Measurements from ENCODE around the gene SLIT3. TPM values are rescaled to one million over a fixed set of nuclear protein-coding genes. Genes with fewer than 3 reads are reported as not detected.

SLIT3 gene
- total RNA-seq, 4 donors from 2014 or later, result 41.1 to 86.6 (median 62.7) TPM

GRCh38 chr5:168707716-168708695 lies 592.9 kb downstream of the SLIT3 start:
- TF ChIP-seq CTCF (IDR thresholded peaks at IDR 0.05) (no peak), EP300 (IDR thresholded peaks at IDR 0.05) (no peak), POLR2A (IDR thresholded peaks at IDR 0.05; ENCODE audit: low read depth) (no peak), POLR2AphosphoS5 (IDR thresholded peaks at IDR 0.05) (no peak)
- DNase-seq (ENCODE audit: extremely low spot score), result no peak
- Histone ChIP-seq H3K4me1 (no peaks in the 10 kb centered on the region), H3K9me3 (no peaks in the 10 kb centered on the region), H3K4me3 (no peak overlapping the region), H3K27me3 (no peaks in the 10 kb centered on the region), H3K36me3 (peaks cover 0 to 21% (median 6%) of the 10 kb centered on the region in 4 donors), H3K27ac (replicated peaks in 1 of 4) (no peak overlapping the region)
- intact Hi-C loops (cut with DNase I), result no loop called here
- WGBS, result 90% methylated on average over 11 of the region's 15 CpGs

GRCh38 chr5:168706655-168707069 lies 594.3 kb downstream of the SLIT3 start:
- intact Hi-C loops (cut with DNase I), result no loop called here
- H3K27ac ChIP-seq (replicated peaks in 1 of 4), result no peak overlapping the region
- no peak for DNase-seq (ENCODE audit: extremely low spot score)
- H3K4me3 ChIP-seq, result no peak overlapping the region
- H3K9me3 ChIP-seq, result no peaks in the 10 kb centered on the region
- TF ChIP-seq EP300 (IDR thresholded peaks at IDR 0.05) (no peak), CTCF (IDR thresholded peaks at IDR 0.05) (peak in 1 of 3 experiments; percentile 37)
- WGBS, result 93% methylated on average over 1 of the region's 5 CpGs
- H3K27me3 ChIP-seq, result no peaks in the 10 kb centered on the region
- H3K36me3 ChIP-seq, result peaks cover 0 to 19% (median 9%) of the 10 kb centered on the region in 4 donors
- no peaks in the 10 kb centered on the region for H3K4me1 ChIP-seq

GRCh38 chr5:168705321-168705720 lies 595.6 kb downstream of the SLIT3 start:
- no peak for TF ChIP-seq CTCF (IDR thresholded peaks at IDR 0.05)
- TF ChIP-seq POLR2AphosphoS5 (IDR thresholded peaks at IDR 0.05), result no peak
- TF ChIP-seq EP300 (IDR thresholded peaks at IDR 0.05), result no peak
- no peak for TF ChIP-seq POLR2A (IDR thresholded peaks at IDR 0.05; ENCODE audit: low read depth)
- Histone ChIP-seq H3K27me3 (no peaks in the 10 kb centered on the region), H3K36me3 (peaks cover 0 to 19% (median 8%) of the 10 kb centered on the region in 4 donors), H3K4me3 (no peak overlapping the region), H3K27ac (replicated peaks in 1 of 4) (no peak overlapping the region), H3K9me3 (no peaks in the 10 kb centered on the region), H3K4me1 (no peaks in the 10 kb centered on the region)
- intact Hi-C loops (cut with DNase I), result no loop called here
- 90% methylated on average over 1 of the region's 1 CpG for WGBS
- no peak for DNase-seq (ENCODE audit: extremely low spot score)

GRCh38 chr5:168702511-168702910 lies 598.4 kb downstream of the SLIT3 start:
- intact Hi-C loops (cut with DNase I), result no loop called here
- no peak for TF ChIP-seq POLR2AphosphoS5 (IDR thresholded peaks at IDR 0.05)
- TF ChIP-seq CTCF (IDR thresholded peaks at IDR 0.05), result no peak
- TF ChIP-seq EP300 (IDR thresholded peaks at IDR 0.05), result no peak
- TF ChIP-seq POLR2A (IDR thresholded peaks at IDR 0.05; ENCODE audit: low read depth), result no peak
- 94% methylated on average over 2 of the region's 2 CpGs for WGBS
- Histone ChIP-seq H3K4me3 (no peak overlapping the region), H3K27ac (replicated peaks in 1 of 4) (no peak overlapping the region), H3K9me3 (no peaks in the 10 kb centered on the region), H3K4me1 (peaks cover 5 to 12% (median 9%) of the 10 kb centered on the region in 4 donors), H3K36me3 (peaks cover 0 to 32% (median 9%) of the 10 kb centered on the region in 4 donors), H3K27me3 (no peaks in the 10 kb centered on the region)
- DNase-seq (ENCODE audit: extremely low spot score), result no peak

All from esophagus muscularis mucosa (tissue), 4 donors.